ENCODE data around the gene SLX4. TPM values are rescaled to one million over a fixed set of nuclear protein-coding genes. Genes with fewer than 3 reads are reported as not detected.

SLX4 gene
- total and polyA plus RNA-seq, 8 donors = 0.95 to 3.4 (median 1.8) TPM

GRCh38 chr16:3553138-3553923, 58.1 kb downstream of the SLX4 start:
- Histone ChIP-seq H3K27me3 (no peaks in the 10 kb centered on the region), H3K27ac (no peak overlapping the region), H3K4me1 (no peaks in the 10 kb centered on the region), H3K9me3 (no peaks in the 10 kb centered on the region), H3K4me3 (no peak overlapping the region), H3K36me3 (no peaks in the 10 kb centered on the region)
- DNase-seq (no peak), FAIRE-seq (no peak), ATAC-seq (no peak)
- intact Hi-C loops (cut with DNase I) = no loop called here
- TF ChIP-seq, protein P1, sequence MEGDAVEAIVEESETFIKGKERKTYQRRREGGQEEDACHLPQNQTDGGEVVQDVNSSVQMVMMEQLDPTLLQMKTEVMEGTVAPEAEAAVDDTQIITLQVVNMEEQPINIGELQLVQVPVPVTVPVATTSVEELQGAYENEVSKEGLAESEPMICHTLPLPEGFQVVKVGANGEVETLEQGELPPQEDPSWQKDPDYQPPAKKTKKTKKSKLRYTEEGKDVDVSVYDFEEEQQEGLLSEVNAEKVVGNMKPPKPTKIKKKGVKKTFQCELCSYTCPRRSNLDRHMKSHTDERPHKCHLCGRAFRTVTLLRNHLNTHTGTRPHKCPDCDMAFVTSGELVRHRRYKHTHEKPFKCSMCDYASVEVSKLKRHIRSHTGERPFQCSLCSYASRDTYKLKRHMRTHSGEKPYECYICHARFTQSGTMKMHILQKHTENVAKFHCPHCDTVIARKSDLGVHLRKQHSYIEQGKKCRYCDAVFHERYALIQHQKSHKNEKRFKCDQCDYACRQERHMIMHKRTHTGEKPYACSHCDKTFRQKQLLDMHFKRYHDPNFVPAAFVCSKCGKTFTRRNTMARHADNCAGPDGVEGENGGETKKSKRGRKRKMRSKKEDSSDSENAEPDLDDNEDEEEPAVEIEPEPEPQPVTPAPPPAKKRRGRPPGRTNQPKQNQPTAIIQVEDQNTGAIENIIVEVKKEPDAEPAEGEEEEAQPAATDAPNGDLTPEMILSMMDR (IDR thresholded peaks at IDR 0.05) = no peak
- WGBS, 2 donors = 78 to 82% methylated on average over 11 of the region's 11 CpGs

GRCh38 chr16:3550851-3551847, 60.3 kb downstream of the SLX4 start:
- intact Hi-C loops (cut with DNase I) = no loop called here
- Histone ChIP-seq H3K9me3 (no peaks in the 10 kb centered on the region), H3K36me3 (no peaks in the 10 kb centered on the region), H3K4me3 (no peak overlapping the region), H3K27me3 (no peaks in the 10 kb centered on the region), H3K4me1 (no peaks in the 10 kb centered on the region), H3K27ac (no peak overlapping the region)
- 79 to 80% methylated on average over 6 of the region's 6 CpGs for WGBS, 2 donors
- FAIRE-seq (no peak), DNase-seq (no peak), ATAC-seq (no peak)
- TF ChIP-seq, protein P1 (IDR thresholded peaks at IDR 0.05) = no peak

GRCh38 chr16:3549906-3550305, 61.5 kb downstream of the SLX4 start:
- H3K9me3 ChIP-seq = no peaks in the 10 kb centered on the region
- TF ChIP-seq, protein P1 (IDR thresholded peaks at IDR 0.05) = no peak
- ATAC-seq (no peak), DNase-seq (no peak), FAIRE-seq (no peak)
- H3K4me3 ChIP-seq = no peak overlapping the region
- intact Hi-C loops (cut with DNase I) = no loop called here
- no peaks in the 10 kb centered on the region for H3K27me3 ChIP-seq
- H3K27ac ChIP-seq = no peak overlapping the region
- H3K4me1 ChIP-seq = no peaks in the 10 kb centered on the region
- H3K36me3 ChIP-seq = no peaks in the 10 kb centered on the region
- WGBS, 2 donors = 94 to 96% methylated on average over 2 of the region's 2 CpGs

- intact Hi-C loops (cut with DNase I) = no loop called here
These were observed 62.5 kb downstream of the SLX4 start for GRCh38 chr16:3548859-3549258.

More at GRCh38 chr16:3548859-3549258, 62.5 kb downstream of the SLX4 start:
- H3K9me3 ChIP-seq = no peaks in the 10 kb centered on the region
- DNase-seq = no peak
- no peaks in the 10 kb centered on the region for H3K27me3 ChIP-seq
- no peak for FAIRE-seq
- WGBS, 2 donors = 81 to 88% methylated on average over 15 of the region's 15 CpGs
- no peaks in the 10 kb centered on the region for H3K4me1 ChIP-seq
- no peak overlapping the region for H3K27ac ChIP-seq
- H3K4me3 ChIP-seq = no peak overlapping the region
- no peaks in the 10 kb centered on the region for H3K36me3 ChIP-seq
- TF ChIP-seq, protein P1 (IDR thresholded peaks at IDR 0.05) = no peak
- ATAC-seq = no peak
